Measurements from ENCODE around the gene MAGI2. TPM values are rescaled to one million over a fixed set of nuclear protein-coding genes. Genes with fewer than 3 reads are reported as not detected.

Gene MAGI2
- total RNA-seq, 6 experiments from 2014 or later, result 7.1 to 9.8 (median 8.5) TPM

DNA sequence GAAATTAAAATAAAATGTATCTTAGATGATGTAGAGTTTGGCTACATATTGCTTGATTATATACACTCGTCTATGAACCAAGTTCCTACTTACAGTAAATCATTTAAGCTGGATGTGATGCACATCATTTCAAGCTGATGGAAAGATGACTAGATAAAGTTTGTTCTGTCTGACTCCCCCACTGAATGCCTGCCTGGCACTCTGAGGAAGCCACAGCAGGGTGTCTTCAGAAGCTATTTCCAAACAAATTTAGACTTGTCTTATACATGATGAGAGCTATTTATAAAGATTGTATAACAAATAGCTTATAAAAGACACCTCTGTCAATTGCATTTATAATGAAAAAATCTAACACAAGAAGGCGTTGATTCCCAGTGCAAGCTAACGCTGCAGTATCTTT, 741.4 kb downstream of the MAGI2 start:
- Mint-ChIP-seq H3K4me1 (ENCODE audit: low read depth) (peaks cover 6% of the 10 kb centered on the region), H3K27ac (no peak overlapping the region), H3K4me3 (no peak overlapping the region), H3K9me3 (no peaks in the 10 kb centered on the region), H3K36me3 (ENCODE audit: low read depth) (no peaks in the 10 kb centered on the region), H3K27me3 (ENCODE audit: insufficient read depth) (no peaks in the 10 kb centered on the region)
- no peak for DNase-seq
- no peak for TF ChIP-seq CTCF (IDR thresholded peaks at IDR 0.05)

DNA sequence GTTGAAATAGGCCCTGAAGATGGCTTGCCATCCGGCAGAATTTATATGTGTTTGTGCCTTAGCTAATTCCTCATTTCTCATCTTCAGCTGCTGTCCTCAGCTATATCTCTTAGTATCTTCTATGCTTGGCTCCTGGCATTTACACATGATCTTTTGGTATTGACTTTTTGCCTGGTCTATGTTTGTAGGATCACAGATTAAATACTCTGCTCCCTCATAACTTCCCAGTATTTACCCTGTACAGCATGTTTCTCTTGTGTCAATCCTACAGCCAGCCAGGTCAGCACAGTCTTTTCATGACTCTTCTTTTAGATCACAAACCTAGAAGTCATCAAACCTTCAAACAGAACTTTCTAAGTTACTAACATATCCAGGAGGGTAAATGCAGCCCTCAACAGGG, 743.8 kb downstream of the MAGI2 start:
- H3K4me3 Mint-ChIP-seq, result no peak overlapping the region
- peaks cover 10% of the 10 kb centered on the region for H3K36me3 Mint-ChIP-seq (ENCODE audit: low read depth)
- peaks cover 6% of the 10 kb centered on the region for H3K4me1 Mint-ChIP-seq (ENCODE audit: low read depth)
- H3K27ac Mint-ChIP-seq, result no peak overlapping the region
- H3K9me3 Mint-ChIP-seq, result no peaks in the 10 kb centered on the region; the same call in 1 of the 2 replicates
- H3K27me3 Mint-ChIP-seq (ENCODE audit: insufficient read depth), result no peaks in the 10 kb centered on the region
- TF ChIP-seq CTCF (IDR thresholded peaks at IDR 0.05), result no peak
- no peak for DNase-seq

DNA sequence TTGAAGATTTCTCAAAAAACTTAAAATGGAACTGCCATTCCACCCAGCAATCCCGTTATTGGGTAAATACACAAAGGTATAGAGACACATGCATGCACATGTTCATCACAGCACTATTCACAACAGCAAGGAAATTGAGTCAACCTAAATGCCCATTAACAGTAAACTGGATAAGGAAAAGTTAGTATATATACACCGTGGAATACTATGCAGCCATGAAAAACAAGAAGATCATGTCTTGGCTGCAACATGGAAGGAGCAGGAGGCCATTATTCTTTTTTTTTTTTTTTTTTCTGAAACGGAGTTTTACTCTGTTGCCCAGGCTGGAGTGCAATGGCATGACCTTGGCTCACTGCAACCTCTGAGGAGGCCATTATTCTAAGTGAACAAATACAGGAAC, 749.0 kb downstream of the MAGI2 start:
- no peak for TF ChIP-seq CTCF (IDR thresholded peaks at IDR 0.05)
- H3K27me3 Mint-ChIP-seq (ENCODE audit: insufficient read depth), result no peaks in the 10 kb centered on the region
- no peak for DNase-seq
- no peak overlapping the region for H3K4me3 Mint-ChIP-seq
- H3K4me1 Mint-ChIP-seq (ENCODE audit: low read depth), result peaks cover 48% of the 10 kb centered on the region
- H3K36me3 Mint-ChIP-seq (ENCODE audit: low read depth), result peaks cover 21% of the 10 kb centered on the region
- peaks cover 9% of the 10 kb centered on the region for H3K9me3 Mint-ChIP-seq
- H3K27ac Mint-ChIP-seq, result no peak overlapping the region

GRCh38 chr7:78703391-78703790, 750.1 kb downstream of the MAGI2 start:
- H3K36me3 Mint-ChIP-seq (ENCODE audit: low read depth), result peaks cover 21% of the 10 kb centered on the region
- H3K4me1 Mint-ChIP-seq (ENCODE audit: low read depth), result peaks cover 48% of the 10 kb centered on the region
- no peaks in the 10 kb centered on the region for H3K27me3 Mint-ChIP-seq (ENCODE audit: insufficient read depth)
- no peak for TF ChIP-seq CTCF (IDR thresholded peaks at IDR 0.05)
- peaks cover 9% of the 10 kb centered on the region for H3K9me3 Mint-ChIP-seq
- H3K27ac Mint-ChIP-seq, result peak overlapping the region; percentile 90
- no peak for DNase-seq
- H3K4me3 Mint-ChIP-seq, result no peak overlapping the region

GRCh38 chr7:78702770-78703169, 750.7 kb downstream of the MAGI2 start:
- H3K27me3 Mint-ChIP-seq (ENCODE audit: insufficient read depth), result no peaks in the 10 kb centered on the region
- H3K4me1 Mint-ChIP-seq (ENCODE audit: low read depth), result peaks cover 42% of the 10 kb centered on the region
- H3K4me3 Mint-ChIP-seq, result peak overlapping the region; percentile 64
- peaks cover 9% of the 10 kb centered on the region for H3K9me3 Mint-ChIP-seq
- H3K27ac Mint-ChIP-seq, result peak overlapping the region; percentile 90
- TF ChIP-seq CTCF (IDR thresholded peaks at IDR 0.05), result no peak
- H3K36me3 Mint-ChIP-seq (ENCODE audit: low read depth), result peaks cover 21% of the 10 kb centered on the region
- peak; percentile 97 for DNase-seq

GRCh38 chr7:78695826-78696225, 757.6 kb downstream of the MAGI2 start:
- no peak for DNase-seq
- no peak for TF ChIP-seq CTCF (IDR thresholded peaks at IDR 0.05)
- no peaks in the 10 kb centered on the region for H3K9me3 Mint-ChIP-seq
- no peaks in the 10 kb centered on the region for H3K27me3 Mint-ChIP-seq (ENCODE audit: insufficient read depth)
- no peak overlapping the region for H3K4me3 Mint-ChIP-seq
- no peak overlapping the region for H3K27ac Mint-ChIP-seq
- peaks cover 6% of the 10 kb centered on the region for H3K4me1 Mint-ChIP-seq (ENCODE audit: low read depth)
- no peaks in the 10 kb centered on the region for H3K36me3 Mint-ChIP-seq (ENCODE audit: low read depth)

Data from HFFc6 (cell line).